Right lobe of liver (tissue), 6 donors: ENCODE measurements around the gene HNRNPA1. TPM values are rescaled to one million over a fixed set of nuclear protein-coding genes. Genes with fewer than 3 reads are reported as not detected.

Source experiments
- ATAC-seq, 4 donors: fragments of 200-7000 bp; cut with Tn5 transposase; one replicate each; pipeline ENCODE4 v1.9.1; 2020; ENCODE audit warnings: mild to moderate bottlenecking in 4 of 4, moderate library complexity in 4 of 4
- DNase-seq, 3 donors: peaks; one replicate each; pipeline ENCODE4 v3.0.0-alpha.2; 2020
- H3K27ac ChIP-seq, 3 donors: fragments of 200-600 bp; one replicate each; pipeline ENCODE4 v1.8.0; 2022
- H3K27me3 ChIP-seq, 2 donors: fragments of 200-600 bp; one replicate each; pipeline ENCODE4 v1.8.0; 2022
- H3K36me3 ChIP-seq, 4 donors: fragments of 200-600 bp; sonication (generic) in 1 of 4; one replicate each; pipeline versions ENCODE4 v1.5.1 to v1.8.0; 2017 to 2022; ENCODE audit warnings: control low read depth in 1 of 4
- H3K4me1 ChIP-seq, 4 donors: fragments of 200-600 bp; sonication (generic) in 1 of 4; one replicate each; pipeline versions ENCODE4 v1.5.1 to v1.8.0; 2017 to 2022; ENCODE audit warnings: control low read depth in 1 of 4
- H3K4me3 ChIP-seq, 3 donors: fragments of 200-600 bp; one replicate each; pipeline ENCODE4 v1.8.0; 2022
- H3K9me3 ChIP-seq, 4 donors: fragments of 200-600 bp; sonication (generic) in 1 of 4; one replicate each; pipeline versions ENCODE4 v1.5.1 to v1.8.0; 2017 to 2022; ENCODE audit warnings: control low read depth in 1 of 4
- POLR2A ChIP-seq: fragments of 450-650 bp; IDR thresholded peaks from one replicate; pipeline ENCODE4 v1.6.1; 2017; ENCODE audit warnings: antibody characterized with exemption, mild to moderate bottlenecking
- WGBS: methylation state at CpG from one replicate; pipeline ENCODE4 v1.1.6; 2018; ENCODE audit warnings: low coverage, low lambda C conversion rate; ENCODE audit not compliant: insufficient coverage; ENCODE audit errors: missing lambda C conversion rate; 5-methylcytosine and 5-hydroxymethylcytosine counted together
- intact Hi-C, 2 donors: fragments of 100-400 bp; cut with DNase I; formaldehyde crosslinking; loops; one replicate each; pipeline versions ENCODE4 v1.11.2 to v1.14.1; 2022
- total RNA-seq, 6 experiments: library from RNA; depleted of rRNA in 2 of 6; stranded (reverse); fragments of >200 nt in 2 of 6; fragmentation: NEBNext Ultra II Directional in 3 of 6; extraction: Animal tissue kit (Norgen Biotek cat#: 25700) in 3 of 6; gene quantifications; one replicate each; pipeline versions ENCODE4 v1.1.0 to v1.2.4, GENCODE V29; 2016 to 2023
- TF ChIP-seq, protein P1 (sequence below), 4 donors: fragments of 200-600 bp in 3 of 4; fragments of 450-650 bp in 1 of 4; IDR thresholded peaks; one replicate each; pipeline versions ENCODE4 v1.5.1 to v1.8.0; 2016 to 2022; ENCODE audit warnings: antibody characterized with exemption in 4 of 4, mild to moderate bottlenecking in 2 of 4
- donor health status: DM: no; HTN: yes; CAD: no.
- donor health status: DM: no; HTN: no; CAD: no.
- donor health status: DM: no; HTN: no; CAD: no.
- donor health status: DM: no; HTN: yes; CAD: no.
- donor health status: DM: no; HTN: yes; CAD: no.

HNRNPA1 gene
- total RNA-seq, 6 experiments from 2014 or later: 87.3 to 211 (median 161) TPM

DNA sequence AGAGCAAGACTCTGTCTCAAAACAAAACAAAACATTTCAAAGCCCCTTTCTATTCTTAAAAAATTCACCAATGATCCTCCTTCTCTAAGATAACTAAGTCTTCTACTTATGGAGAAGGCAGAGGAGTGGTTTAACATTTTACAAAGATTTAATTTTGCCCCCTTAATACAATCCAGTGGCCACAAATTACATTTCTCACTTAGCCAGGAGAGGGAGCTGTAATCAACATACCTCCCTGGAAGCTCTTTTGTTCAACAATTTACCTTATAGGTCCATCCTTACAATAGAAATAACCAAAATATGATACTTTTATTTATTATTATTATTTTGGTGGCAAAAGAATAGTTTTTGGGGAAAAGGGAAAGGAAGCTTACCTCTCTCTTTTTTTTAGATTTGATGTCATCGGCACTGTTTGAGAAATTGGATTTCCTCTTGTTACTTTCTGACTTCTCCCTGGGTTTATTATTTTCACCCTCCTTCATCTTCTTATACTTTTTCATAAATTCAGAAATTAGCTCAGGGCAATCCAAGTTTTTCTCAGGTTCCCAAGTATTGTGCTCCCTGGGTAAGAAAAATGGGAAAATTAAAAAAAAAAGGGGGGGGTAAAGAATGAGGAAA is 28.8 kb upstream of the HNRNPA1 start:
- ATAC-seq: peak; percentile 67 to 81 (median 72)
- Histone ChIP-seq H3K27ac (no peak overlapping the region), H3K27me3 (no peaks in the 10 kb centered on the region), H3K9me3 (no peaks in the 10 kb centered on the region), H3K4me3 (no peak overlapping the region), H3K36me3 (peaks cover 0 to 17% (median 4%) of the 10 kb centered on the region in 4 donors), H3K4me1 (no peaks in the 10 kb centered on the region)
- 75% methylated on average over 1 of the region's 1 CpG for WGBS
- no peak for TF ChIP-seq POLR2A
- TF ChIP-seq, protein P1, sequence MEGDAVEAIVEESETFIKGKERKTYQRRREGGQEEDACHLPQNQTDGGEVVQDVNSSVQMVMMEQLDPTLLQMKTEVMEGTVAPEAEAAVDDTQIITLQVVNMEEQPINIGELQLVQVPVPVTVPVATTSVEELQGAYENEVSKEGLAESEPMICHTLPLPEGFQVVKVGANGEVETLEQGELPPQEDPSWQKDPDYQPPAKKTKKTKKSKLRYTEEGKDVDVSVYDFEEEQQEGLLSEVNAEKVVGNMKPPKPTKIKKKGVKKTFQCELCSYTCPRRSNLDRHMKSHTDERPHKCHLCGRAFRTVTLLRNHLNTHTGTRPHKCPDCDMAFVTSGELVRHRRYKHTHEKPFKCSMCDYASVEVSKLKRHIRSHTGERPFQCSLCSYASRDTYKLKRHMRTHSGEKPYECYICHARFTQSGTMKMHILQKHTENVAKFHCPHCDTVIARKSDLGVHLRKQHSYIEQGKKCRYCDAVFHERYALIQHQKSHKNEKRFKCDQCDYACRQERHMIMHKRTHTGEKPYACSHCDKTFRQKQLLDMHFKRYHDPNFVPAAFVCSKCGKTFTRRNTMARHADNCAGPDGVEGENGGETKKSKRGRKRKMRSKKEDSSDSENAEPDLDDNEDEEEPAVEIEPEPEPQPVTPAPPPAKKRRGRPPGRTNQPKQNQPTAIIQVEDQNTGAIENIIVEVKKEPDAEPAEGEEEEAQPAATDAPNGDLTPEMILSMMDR (IDR thresholded peaks at IDR 0.05): peak; percentile 57 to 67 (median 62)
- no peak for DNase-seq
- intact Hi-C loops: loop anchor here in 1 of 2 donors (10.0 kb wide), 1 partner anchor 113 kb away; the partner anchor contains the start of gene GPR84

DNA sequence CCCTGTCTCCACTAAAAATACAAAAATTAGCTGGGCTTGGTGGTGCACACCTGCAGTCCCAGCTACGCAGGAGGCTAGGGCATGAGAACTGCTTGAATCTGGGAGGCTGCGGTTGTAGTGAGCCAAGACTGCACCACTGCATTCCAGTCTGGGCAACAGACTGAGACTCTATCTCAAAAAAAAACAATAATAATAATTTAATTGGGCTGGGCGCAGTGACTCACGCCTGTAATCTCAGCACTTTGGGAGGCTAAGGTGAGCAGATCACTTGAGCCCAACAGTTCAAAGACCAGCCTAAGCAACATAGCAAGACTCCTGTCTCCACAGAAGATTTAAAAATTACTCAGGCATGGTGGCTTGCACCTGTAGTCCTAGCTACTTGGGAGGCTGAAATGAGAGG is 27.3 kb upstream of the HNRNPA1 start:
- intact Hi-C loops: loop anchor here in 1 of 2 donors (10.0 kb wide), 1 partner anchor 112 kb away; the partner anchor contains the start of gene GPR84
- no peak for DNase-seq
- TF ChIP-seq, protein P1 (IDR thresholded peaks at IDR 0.05): no peak
- no peak for TF ChIP-seq POLR2A
- peaks cover 0 to 21% (median 6%) of the 10 kb centered on the region in 4 donors for H3K36me3 ChIP-seq
- no peaks in the 10 kb centered on the region for H3K4me1 ChIP-seq
- no peak for ATAC-seq
- WGBS: 86% methylated on average over 2 of the region's 4 CpGs
- H3K27me3 ChIP-seq: no peaks in the 10 kb centered on the region
- no peak overlapping the region for H3K27ac ChIP-seq
- no peak overlapping the region for H3K4me3 ChIP-seq
- H3K9me3 ChIP-seq: no peaks in the 10 kb centered on the region

DNA sequence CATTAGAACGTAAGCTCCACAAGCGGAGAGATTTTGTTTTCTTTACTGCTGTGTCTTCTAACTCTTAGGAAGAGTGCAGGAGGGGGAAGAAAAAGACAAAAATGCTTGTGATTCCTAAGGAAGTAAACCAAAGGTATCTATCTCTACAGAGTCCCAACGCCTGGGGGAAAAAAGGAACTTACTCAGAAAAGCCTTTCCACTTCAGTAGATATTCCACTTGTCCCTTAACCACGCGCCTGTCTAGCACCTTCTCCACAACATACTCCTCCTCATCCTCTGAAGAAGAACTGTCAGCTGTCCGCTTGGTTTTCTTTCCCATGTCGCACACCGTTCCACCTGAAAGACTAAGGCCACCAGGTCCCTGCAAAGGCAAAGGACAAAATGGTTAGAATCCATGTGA is 23.2 kb upstream of the HNRNPA1 start:
- Histone ChIP-seq H3K36me3 (peaks cover 0 to 13% (median 6%) of the 10 kb centered on the region in 4 donors), H3K4me3 (no peak overlapping the region), H3K27ac (no peak overlapping the region), H3K27me3 (no peaks in the 10 kb centered on the region), H3K4me1 (peaks cover 0 to 22% (median 3%) of the 10 kb centered on the region in 4 donors), H3K9me3 (no peaks in the 10 kb centered on the region)
- TF ChIP-seq, protein P1 (IDR thresholded peaks at IDR 0.05): no peak
- TF ChIP-seq POLR2A: no peak
- DNase-seq (no peak), ATAC-seq (no peak)
- intact Hi-C loops: loop anchor here in 1 of 2 donors (10.0 kb wide), 1 partner anchor 107 kb away; the partner anchor contains the start of gene GPR84
- WGBS: 90% methylated on average over 8 of the region's 8 CpGs

DNA sequence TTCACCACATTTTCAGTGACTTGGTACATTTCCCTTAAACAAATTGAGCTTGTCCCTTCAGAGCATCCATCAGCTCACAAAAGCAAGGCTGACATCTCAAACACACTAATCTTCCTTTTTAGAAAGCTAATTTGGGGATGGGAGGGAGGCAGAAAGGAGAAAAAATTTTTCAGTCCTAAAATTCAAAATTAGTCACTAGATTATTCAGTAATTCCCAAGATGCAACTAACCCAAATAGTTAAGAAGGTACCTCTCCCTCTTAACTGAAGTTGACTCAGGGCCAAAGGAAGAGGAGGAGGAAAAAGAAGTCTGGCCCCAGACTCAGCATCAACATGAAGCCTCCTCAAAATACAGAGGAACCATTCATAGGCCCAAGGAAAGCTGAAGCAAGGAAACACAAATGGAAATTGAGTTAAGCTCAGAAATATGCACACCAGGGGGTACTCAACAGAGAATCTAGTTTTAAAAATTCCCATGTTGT is 22.3 kb upstream of the HNRNPA1 start:
- intact Hi-C loops: loop anchor here in 1 of 2 donors (10.0 kb wide), 1 partner anchor 107 kb away; the partner anchor contains the start of gene GPR84
- no peak for ATAC-seq
- peaks cover 0 to 13% (median 6%) of the 10 kb centered on the region in 4 donors for H3K36me3 ChIP-seq
- no peaks in the 10 kb centered on the region for H3K27me3 ChIP-seq
- no peak overlapping the region for H3K27ac ChIP-seq
- H3K9me3 ChIP-seq: no peaks in the 10 kb centered on the region
- H3K4me1 ChIP-seq: peaks cover 0 to 27% (median 4%) of the 10 kb centered on the region in 4 donors
- no peak overlapping the region for H3K4me3 ChIP-seq
- no peak for DNase-seq
- TF ChIP-seq, protein P1 (IDR thresholded peaks at IDR 0.05): no peak
- no peak for TF ChIP-seq POLR2A
